ENCODE measurements around the gene ATXN10. TPM values are rescaled to one million over a fixed set of nuclear protein-coding genes. Genes with fewer than 3 reads are reported as not detected.

ATXN10 gene
- total RNA-seq, 1 experiment from 2014 or later: 135 TPM

GRCh38 chr22:45756558-45756957 is 84.9 kb downstream of the ATXN10 start:
- H3K9me2 ChIP-seq (ENCODE audit: insufficient read depth): no peaks in the 10 kb centered on the region
- no peak overlapping the region for H3K4me2 ChIP-seq (ENCODE audit: low read length)
- ChIA-PET CTCF (no interaction called here), POLR2A (no interaction called here), RAD21 (ENCODE audit: low non-redundant PET in 1 of 2, low total read pairs in 2 of 2, uncharacterized antibody in 2 of 2, unreplicated experiment in 2 of 2) (no interaction called here)
- H3K27ac ChIP-seq (ENCODE audit: low read depth, low read length): no peak overlapping the region
- intact Hi-C loops (cut with micrococcal nuclease): no loop called here
- DNase-seq (ENCODE audit: low read depth, low spot score) (no peak), ATAC-seq (no peak)
- H3K36me3 ChIP-seq (ENCODE audit: control insufficient read depth in 1 of 2, insufficient read depth in 2 of 2, low read length in 2 of 2): no peaks in the 10 kb centered on the region
- H3K9ac ChIP-seq (ENCODE audit: low read length): no peak overlapping the region
- no peaks in the 10 kb centered on the region for H3K27me3 ChIP-seq (ENCODE audit: insufficient read depth, low read length)
- no peak overlapping the region for H2AFZ ChIP-seq (ENCODE audit: low read depth, low read length, poor library complexity, severe bottlenecking)
- no peak overlapping the region for H3K4me3 ChIP-seq (replicated peaks in 1 of 2; ENCODE audit: low read depth in 1 of 2, low read length in 2 of 2)
- H4K20me1 ChIP-seq (ENCODE audit: insufficient read depth): no peaks in the 10 kb centered on the region; the same call in 1 of the 2 replicates
- H3K9me3 ChIP-seq (ENCODE audit: control insufficient read depth in 1 of 2, insufficient read depth in 1 of 2, low read depth in 1 of 2, low read length in 2 of 2): no peaks in the 10 kb centered on the region
- TF ChIP-seq POLR2A (IDR thresholded peaks at IDR 0.05; ENCODE audit: borderline replicate concordance, extremely low read depth, insufficient read depth, insufficient read length) (no peak), CBX3 (IDR thresholded peaks at IDR 0.05; ENCODE audit: low read depth) (no peak), JUND (IDR thresholded peaks at IDR 0.05) (no peak), EZH2 (IDR thresholded peaks at IDR 0.05) (no peak), ZFX (IDR thresholded peaks at IDR 0.05) (no peak), CTCF (IDR thresholded peaks at IDR 0.05 in 2 of 3, conservative IDR thresholded peaks at IDR 0.05 in 1 of 3; ENCODE audit: borderline replicate concordance in 1 of 3, insufficient read depth in 1 of 3, low read depth in 2 of 3, low read length in 2 of 3) (no peak), ATF3 (IDR thresholded peaks at IDR 0.05) (no peak)
- no TSS peak for BruUV-seq (replicated peaks)
- no peaks in the 10 kb centered on the region for H3K4me1 ChIP-seq (ENCODE audit: control insufficient read depth in 1 of 2, insufficient read depth in 2 of 2, low read length in 2 of 2)
- H3K79me2 ChIP-seq (ENCODE audit: insufficient read depth, low read length): no peaks in the 10 kb centered on the region

GRCh38 chr22:45757068-45757467 is 85.4 kb downstream of the ATXN10 start:
- H2AFZ ChIP-seq (ENCODE audit: low read depth, low read length, poor library complexity, severe bottlenecking): no peak overlapping the region
- RAD21 ChIA-PET (ENCODE audit: low non-redundant PET in 1 of 2, low total read pairs in 2 of 2, uncharacterized antibody in 2 of 2, unreplicated experiment in 2 of 2): no interaction called here
- H3K4me2 ChIP-seq (ENCODE audit: low read length): no peak overlapping the region
- no peaks in the 10 kb centered on the region for H3K4me1 ChIP-seq (ENCODE audit: control insufficient read depth in 1 of 2, insufficient read depth in 2 of 2, low read length in 2 of 2)
- H3K36me3 ChIP-seq (ENCODE audit: control insufficient read depth in 1 of 2, insufficient read depth in 2 of 2, low read length in 2 of 2): no peaks in the 10 kb centered on the region
- CTCF ChIA-PET: no interaction called here
- H3K9me2 ChIP-seq (ENCODE audit: insufficient read depth): no peaks in the 10 kb centered on the region
- H3K27ac ChIP-seq (ENCODE audit: low read depth, low read length): no peak overlapping the region
- no peak for DNase-seq (ENCODE audit: low read depth, low spot score)
- H4K20me1 ChIP-seq (ENCODE audit: insufficient read depth): no peaks in the 10 kb centered on the region; the same call in 1 of the 2 replicates
- no peak for ATAC-seq
- H3K9me3 ChIP-seq (ENCODE audit: control insufficient read depth in 1 of 2, insufficient read depth in 1 of 2, low read depth in 1 of 2, low read length in 2 of 2): no peaks in the 10 kb centered on the region
- BruUV-seq (replicated peaks): no TSS peak
- TF ChIP-seq FOSL1 (IDR thresholded peaks at IDR 0.05; ENCODE audit: low read depth) (no peak), SP1 (IDR thresholded peaks at IDR 0.05; ENCODE audit: low read depth) (no peak), EGR1 (IDR thresholded peaks at IDR 0.05; ENCODE audit: low read depth) (no peak), CBX3 (IDR thresholded peaks at IDR 0.05; ENCODE audit: low read depth) (no peak), MAX (IDR thresholded peaks at IDR 0.05) (no peak), CEBPB (IDR thresholded peaks at IDR 0.05; ENCODE audit: low read depth) (no peak), RAD21 (IDR thresholded peaks at IDR 0.05; ENCODE audit: low read depth) (no peak), ZBTB33 (IDR thresholded peaks at IDR 0.05; ENCODE audit: extremely low read depth, insufficient replicate concordance, low read length) (no peak), SRF (IDR thresholded peaks at IDR 0.05; ENCODE audit: low read depth) (no peak)
- no peaks in the 10 kb centered on the region for H3K27me3 ChIP-seq (ENCODE audit: insufficient read depth, low read length)
- H3K79me2 ChIP-seq (ENCODE audit: insufficient read depth, low read length): no peaks in the 10 kb centered on the region
- no peak overlapping the region for H3K4me3 ChIP-seq (replicated peaks in 1 of 2; ENCODE audit: low read depth in 1 of 2, low read length in 2 of 2)
- no peak overlapping the region for H3K9ac ChIP-seq (ENCODE audit: low read length)
- intact Hi-C loops (cut with micrococcal nuclease): no loop called here
- POLR2A ChIA-PET: no interaction called here
